GM18909 (cell line): ENCODE measurements around the gene INTS1.

ENCODE experiments used
- ATAC-seq: cut with Tn5 transposase; IDR thresholded peaks from one replicate; pipeline ENCODE4 v1.9.1; 2021; ENCODE audit warnings: mild to moderate bottlenecking; ENCODE audit not compliant: unreplicated experiment, poor library complexity

The INTS1 gene

GRCh38 chr7:1511444-1512422 lies 7.5 kb upstream of the INTS1 start:
- no peak for ATAC-seq

- no peak for ATAC-seq
Measured at GRCh38 chr7:1510780-1511154, 6.6 kb upstream of the INTS1 start.

GRCh38 chr7:1509226-1509625 lies 5.0 kb upstream of the INTS1 start:
- no peak for ATAC-seq

- no peak for ATAC-seq
Measured at GRCh38 chr7:1508277-1508758, 4.1 kb upstream of the INTS1 start.

- no peak for ATAC-seq
Measured at GRCh38 chr7:1505731-1506550, 1.8 kb upstream of the INTS1 start.

GRCh38 chr7:1503390-1503789 lies 799 bp downstream of the INTS1 start:
- ATAC-seq: no peak

- ATAC-seq: no peak
Measured at GRCh38 chr7:1502845-1503244, 1.3 kb downstream of the INTS1 start.

GRCh38 chr7:1501487-1502270 lies 2.5 kb downstream of the INTS1 start:
- ATAC-seq: no peak

GRCh38 chr7:1500064-1500807 lies 4.0 kb downstream of the INTS1 start:
- no peak for ATAC-seq

GRCh38 chr7:1499367-1500029 lies 4.7 kb downstream of the INTS1 start:
- ATAC-seq: no peak

- no peak for ATAC-seq
Measured at GRCh38 chr7:1498370-1499305, 5.6 kb downstream of the INTS1 start.

- ATAC-seq: no peak
Measured at GRCh38 chr7:1497293-1497927, 6.8 kb downstream of the INTS1 start.

- ATAC-seq: no peak
Measured at GRCh38 chr7:1496531-1497292, 7.5 kb downstream of the INTS1 start.

GRCh38 chr7:1495564-1496242 lies 8.5 kb downstream of the INTS1 start:
- no peak for ATAC-seq

- ATAC-seq: no peak
Measured at GRCh38 chr7:1494866-1495563, 9.2 kb downstream of the INTS1 start.

GRCh38 chr7:1494447-1494846 lies 9.7 kb downstream of the INTS1 start:
- ATAC-seq: no peak
